GM23338 (cell line): ENCODE measurements around the gene TRIP4. TPM values are rescaled to one million over a fixed set of nuclear protein-coding genes. Genes with fewer than 3 reads are reported as not detected.
A peak's percentile ranks its signal among the peaks of the same experiment; 100 is the strongest.

ENCODE experiments used
- ATAC-seq: fragments of 200-7000 bp; cut with Tn5 transposase; 3 replicates; pipeline ENCODE4 v1.9.1; 2020
- DNase-seq: peaks from one replicate; pipeline ENCODE4 v3.0.0-alpha.2; 2015; ENCODE audit warnings: low spot score
- H2AFZ ChIP-seq: fragments of 200-600 bp; sonication (generic); 2 replicates; pipeline ENCODE4 v1.8.0; 2016; ENCODE audit warnings: antibody characterized with exemption, mild to moderate bottlenecking, moderate library complexity
- H3F3A ChIP-seq: fragments of 200-600 bp; sonication (generic); replicated peaks from 2 replicates; pipeline ENCODE4 v1.8.0; 2017; ENCODE audit warnings: antibody characterized with exemption, mixed run types, low read depth
- H3K27ac ChIP-seq: fragments of 200-600 bp; sonication (generic); 2 replicates; pipeline ENCODE4 v1.6.1; 2016; ENCODE audit warnings: low read depth
- H3K27me3 ChIP-seq: fragments of 200-600 bp; sonication (generic); 2 replicates; pipeline ENCODE4 v1.8.0; 2016; ENCODE audit warnings: mild to moderate bottlenecking, mixed run types, moderate library complexity; ENCODE audit not compliant: insufficient read depth
- H3K36me3 ChIP-seq: fragments of 200-600 bp; sonication (generic); 2 replicates; pipeline ENCODE4 v1.8.0; 2016; ENCODE audit warnings: mild to moderate bottlenecking; ENCODE audit not compliant: insufficient read depth
- H3K4me1 ChIP-seq: fragments of 200-600 bp; sonication (generic); 2 replicates; pipeline ENCODE4 v1.8.0; 2016; ENCODE audit warnings: mild to moderate bottlenecking, moderate library complexity; ENCODE audit not compliant: insufficient read depth
- H3K4me2 ChIP-seq: fragments of 200-600 bp; sonication (generic); 2 replicates; pipeline ENCODE4 v1.7.1; 2017; ENCODE audit warnings: mixed run types
- H3K4me3 ChIP-seq: fragments of 200-600 bp; sonication (generic); 2 replicates; pipeline ENCODE4 v1.6.1; 2016; ENCODE audit warnings: mixed run types
- H3K79me2 ChIP-seq: fragments of 200-600 bp; sonication (generic); replicated peaks from 2 replicates; pipeline ENCODE4 v1.8.0; 2017; ENCODE audit warnings: mild to moderate bottlenecking; ENCODE audit not compliant: insufficient read depth
- H3K9me2 ChIP-seq: fragments of 200-600 bp; sonication (generic); 2 replicates; pipeline ENCODE4 v1.8.0; 2017; ENCODE audit not compliant: insufficient read depth
- H4K20me1 ChIP-seq: fragments of 200-600 bp; sonication (generic); replicated peaks from 2 replicates; pipeline ENCODE4 v1.8.0; 2017; ENCODE audit warnings: mild to moderate bottlenecking; ENCODE audit not compliant: insufficient read depth
- H3K27ac Mint-ChIP-seq: 2 replicates; pipeline ENCODE4 v1.8.0; 2020; ENCODE audit warnings: inconsistent platforms, mild to moderate bottlenecking, moderate library complexity, mixed read lengths
- H3K27me3 Mint-ChIP-seq: 3 replicates; pipeline ENCODE4 v1.8.0; 2022; ENCODE audit warnings: low read depth, mild to moderate bottlenecking, moderate library complexity, mixed read lengths, inconsistent platforms; ENCODE audit not compliant: insufficient read depth, poor library complexity
- H3K36me3 Mint-ChIP-seq: 3 replicates; pipeline ENCODE4 v1.8.0; 2021; ENCODE audit warnings: low read depth, mild to moderate bottlenecking, inconsistent platforms, moderate library complexity, mixed read lengths
- H3K4me1 Mint-ChIP-seq: 3 replicates; pipeline ENCODE4 v1.8.0; 2020; ENCODE audit warnings: mild to moderate bottlenecking, inconsistent platforms, mixed read lengths
- H3K4me3 Mint-ChIP-seq: 3 replicates; pipeline ENCODE4 v1.8.0; 2021; ENCODE audit warnings: moderate library complexity, mild to moderate bottlenecking, inconsistent platforms, mixed read lengths
- H3K9me3 Mint-ChIP-seq: 3 replicates; pipeline ENCODE4 v1.8.0; 2020; ENCODE audit warnings: moderate library complexity, mild to moderate bottlenecking, inconsistent platforms, mixed read lengths
- CREB1 ChIP-seq: fragments of 250-450 bp; sonication (Bioruptor Pico); IDR thresholded peaks from 2 replicates; pipeline ENCODE4 v1.5.0; 2020; ENCODE audit warnings: low read depth, mild to moderate bottlenecking, moderate library complexity
- CTCF ChIP-seq, 2 experiments: fragments of 200-600 bp in 1 of 2; sonication (generic) in 1 of 2; conservative IDR thresholded peaks; 2 replicates each; pipeline versions ENCODE4 v1.5.1 to v1.6.1; 2016 to 2017; ENCODE audit warnings: antibody characterized with exemption in 2 of 2, low read depth in 2 of 2, mild to moderate bottlenecking in 2 of 2, moderate library complexity in 1 of 2
- EZH2 ChIP-seq: fragments of 200-600 bp; sonication (generic); IDR thresholded peaks from one replicate; pipeline ENCODE4 v1.8.0; 2017; ENCODE audit warnings: antibody characterized with exemption, mild to moderate bottlenecking, low read depth; ENCODE audit not compliant: unreplicated experiment
- EZH2phosphoT487 ChIP-seq: fragments of 200-600 bp; sonication (generic); IDR thresholded peaks from one replicate; pipeline ENCODE4 v1.8.1; 2018; ENCODE audit warnings: antibody characterized with exemption; ENCODE audit not compliant: unreplicated experiment
- JUNB ChIP-seq: IDR thresholded peaks from one replicate; pipeline ENCODE4 v1.6.1; 2016; ENCODE audit warnings: antibody characterized with exemption; ENCODE audit not compliant: unreplicated experiment
- NANOG ChIP-seq: IDR thresholded peaks from 2 replicates; pipeline ENCODE4 v1.6.1; 2016; ENCODE audit warnings: antibody characterized with exemption, borderline replicate concordance
- POLR2AphosphoS5 ChIP-seq: IDR thresholded peaks from 2 replicates; pipeline ENCODE4 v1.6.1; 2016; ENCODE audit warnings: antibody characterized with exemption, low read depth
- ZNF331 ChIP-seq: fragments of 250-450 bp; sonication (Bioruptor Pico); IDR thresholded peaks from 2 replicates; pipeline ENCODE4 v1.5.0; 2020; ENCODE audit warnings: low read depth, mild to moderate bottlenecking, moderate library complexity
- polyA plus RNA-seq: library from polyadenylated mRNA; unstranded; fragments of >200 nt; fragmentation: Nextera tagmentation; extraction: Ambion mirVana; gene quantifications from 2 replicates; pipeline ENCODE4 v1.2.1, GENCODE V29; 2016
- total RNA-seq: library from RNA; depleted of rRNA; stranded (reverse); fragments of >200 nt; shearing (Covaris generic); gene quantifications from 2 replicates; pipeline ENCODE4 v1.2.3, GENCODE V29; 2014
- TF ChIP-seq, protein P1 (sequence below): IDR thresholded peaks from 2 replicates; pipeline ENCODE4 v1.6.1; 2016; ENCODE audit warnings: antibody characterized with exemption
- TF ChIP-seq, protein P2 (sequence below): IDR thresholded peaks from one replicate; pipeline ENCODE4 v1.6.1; 2018; ENCODE audit warnings: antibody characterized with exemption; ENCODE audit not compliant: unreplicated experiment

Gene TRIP4
- total and polyA plus RNA-seq, 2 experiments from 2014 or later = 10.3 to 16.0 TPM

DNA sequence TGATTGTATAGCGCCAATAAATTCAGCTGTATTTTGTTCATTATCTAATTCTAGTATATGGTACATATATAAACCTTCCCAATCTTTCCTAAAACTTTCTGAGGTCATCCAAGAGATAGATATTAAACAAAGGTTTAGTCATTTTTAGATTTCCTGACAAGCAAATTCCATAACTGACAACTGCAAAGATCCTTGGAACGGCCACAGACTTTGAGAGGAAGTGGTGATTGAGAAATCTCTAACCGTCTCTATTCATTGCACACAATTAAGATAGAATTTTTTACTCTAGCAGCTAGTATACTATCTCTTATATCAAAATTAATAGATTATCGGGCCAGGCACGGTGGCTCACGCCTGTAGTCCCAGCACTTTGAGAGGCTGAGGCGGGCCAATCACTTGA lies 36.4 kb upstream of the TRIP4 start:
- no peak overlapping the region for H3K4me2 ChIP-seq
- H3K79me2 ChIP-seq = peaks cover 72% of the 10 kb centered on the region
- no peak overlapping the region for H3K4me3 ChIP-seq
- no peaks in the 10 kb centered on the region for H3K9me2 ChIP-seq
- Mint-ChIP-seq H3K36me3 (peaks cover 9% of the 10 kb centered on the region; the same call in 2 of the 3 replicates), H3K27ac (no peak overlapping the region), H3K9me3 (no peaks in the 10 kb centered on the region), H3K4me3 (no peak overlapping the region), H3K4me1 (peaks cover 7% of the 10 kb centered on the region; the same call in 2 of the 3 replicates), H3K27me3 (peaks cover 2% of the 10 kb centered on the region)
- no peak overlapping the region for H2AFZ ChIP-seq
- 0 out of 2 replicates have a peak, but pooled peaks cover 2% of the 10 kb centered on the region for H3K4me1 ChIP-seq
- H3F3A ChIP-seq = no peaks in the 10 kb centered on the region
- H3K27me3 ChIP-seq = no peaks in the 10 kb centered on the region
- H4K20me1 ChIP-seq = no peaks in the 10 kb centered on the region; the same call in 1 of the 2 replicates
- ATAC-seq (no peak), DNase-seq (no peak)
- H3K36me3 ChIP-seq = no peaks in the 10 kb centered on the region
- H3K27ac ChIP-seq = no peak overlapping the region
- TF ChIP-seq POLR2AphosphoS5 (no peak), NANOG (no peak), JUNB (no peak), CREB1 (CRISPR knock-in tag) (no peak)
- TF ChIP-seq, protein P1, sequence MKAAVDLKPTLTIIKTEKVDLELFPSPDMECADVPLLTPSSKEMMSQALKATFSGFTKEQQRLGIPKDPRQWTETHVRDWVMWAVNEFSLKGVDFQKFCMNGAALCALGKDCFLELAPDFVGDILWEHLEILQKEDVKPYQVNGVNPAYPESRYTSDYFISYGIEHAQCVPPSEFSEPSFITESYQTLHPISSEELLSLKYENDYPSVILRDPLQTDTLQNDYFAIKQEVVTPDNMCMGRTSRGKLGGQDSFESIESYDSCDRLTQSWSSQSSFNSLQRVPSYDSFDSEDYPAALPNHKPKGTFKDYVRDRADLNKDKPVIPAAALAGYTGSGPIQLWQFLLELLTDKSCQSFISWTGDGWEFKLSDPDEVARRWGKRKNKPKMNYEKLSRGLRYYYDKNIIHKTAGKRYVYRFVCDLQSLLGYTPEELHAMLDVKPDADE = no peak
- TF ChIP-seq, protein P2, sequence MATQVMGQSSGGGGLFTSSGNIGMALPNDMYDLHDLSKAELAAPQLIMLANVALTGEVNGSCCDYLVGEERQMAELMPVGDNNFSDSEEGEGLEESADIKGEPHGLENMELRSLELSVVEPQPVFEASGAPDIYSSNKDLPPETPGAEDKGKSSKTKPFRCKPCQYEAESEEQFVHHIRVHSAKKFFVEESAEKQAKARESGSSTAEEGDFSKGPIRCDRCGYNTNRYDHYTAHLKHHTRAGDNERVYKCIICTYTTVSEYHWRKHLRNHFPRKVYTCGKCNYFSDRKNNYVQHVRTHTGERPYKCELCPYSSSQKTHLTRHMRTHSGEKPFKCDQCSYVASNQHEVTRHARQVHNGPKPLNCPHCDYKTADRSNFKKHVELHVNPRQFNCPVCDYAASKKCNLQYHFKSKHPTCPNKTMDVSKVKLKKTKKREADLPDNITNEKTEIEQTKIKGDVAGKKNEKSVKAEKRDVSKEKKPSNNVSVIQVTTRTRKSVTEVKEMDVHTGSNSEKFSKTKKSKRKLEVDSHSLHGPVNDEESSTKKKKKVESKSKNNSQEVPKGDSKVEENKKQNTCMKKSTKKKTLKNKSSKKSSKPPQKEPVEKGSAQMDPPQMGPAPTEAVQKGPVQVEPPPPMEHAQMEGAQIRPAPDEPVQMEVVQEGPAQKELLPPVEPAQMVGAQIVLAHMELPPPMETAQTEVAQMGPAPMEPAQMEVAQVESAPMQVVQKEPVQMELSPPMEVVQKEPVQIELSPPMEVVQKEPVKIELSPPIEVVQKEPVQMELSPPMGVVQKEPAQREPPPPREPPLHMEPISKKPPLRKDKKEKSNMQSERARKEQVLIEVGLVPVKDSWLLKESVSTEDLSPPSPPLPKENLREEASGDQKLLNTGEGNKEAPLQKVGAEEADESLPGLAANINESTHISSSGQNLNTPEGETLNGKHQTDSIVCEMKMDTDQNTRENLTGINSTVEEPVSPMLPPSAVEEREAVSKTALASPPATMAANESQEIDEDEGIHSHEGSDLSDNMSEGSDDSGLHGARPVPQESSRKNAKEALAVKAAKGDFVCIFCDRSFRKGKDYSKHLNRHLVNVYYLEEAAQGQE = no peak

- no peaks in the 10 kb centered on the region; the same call in 1 of the 3 replicates for H3K36me3 Mint-ChIP-seq
- peak overlapping the region; percentile 90 for H3K27ac ChIP-seq
- H3K9me2 ChIP-seq = no peaks in the 10 kb centered on the region
- H3K4me3 Mint-ChIP-seq = peak overlapping the region; percentile 82
- no peaks in the 10 kb centered on the region for H3K36me3 ChIP-seq
- peaks cover 10% of the 10 kb centered on the region for H3K4me1 Mint-ChIP-seq
- H3K27me3 Mint-ChIP-seq = peaks cover 5% of the 10 kb centered on the region
- H2AFZ ChIP-seq = 0 out of 2 replicates have a peak overlapping the region, but pooled peaks have one; percentile 25
- H3K9me3 Mint-ChIP-seq = no peaks in the 10 kb centered on the region
- DNase-seq (no peak), ATAC-seq (no peak)
- H3K27me3 ChIP-seq = no peaks in the 10 kb centered on the region
- no peaks in the 10 kb centered on the region; the same call in 1 of the 2 replicates for H4K20me1 ChIP-seq
- peaks cover 54% of the 10 kb centered on the region for H3K79me2 ChIP-seq
- H3K4me2 ChIP-seq = peak overlapping the region; percentile 95
- peaks cover 7% of the 10 kb centered on the region; the same call in 1 of the 2 replicates for H3F3A ChIP-seq
- peaks cover 8% of the 10 kb centered on the region for H3K4me1 ChIP-seq
- peak overlapping the region; percentile 80 for H3K4me3 ChIP-seq
- peak overlapping the region; percentile 97 for H3K27ac Mint-ChIP-seq
- TF ChIP-seq JUNB (no peak), NANOG (no peak), CTCF (conservative IDR thresholded peaks at IDR 0.05; ENCODE audit: low read depth in 2 of 2) (no peak), EZH2phosphoT487 (no peak), CREB1 (CRISPR knock-in tag) (no peak), ZNF331 (no peak), POLR2AphosphoS5 (no peak), EZH2 (no peak)
- TF ChIP-seq, protein P2 = no peak
Observed at GRCh38 chr15:64354688-64355344, 32.8 kb upstream of the TRIP4 start.
